Stimulated activated CD8-positive, alpha-beta memory T cell treated with anti-CD3 and anti-CD28 coated beads, Interleukin-4, amount 100 ng/mL, for 48 hours (primary cell): ENCODE data around the gene TCF7L2.

Experiments
- DNase-seq: peaks from one replicate; pipeline ENCODE4 v3.0.0-alpha.2; 2020

TCF7L2 gene

GRCh38 chr10:113073549-113074189, 123.6 kb downstream of the TCF7L2 start:
- no peak for DNase-seq

- DNase-seq = no peak
These were observed 126.9 kb downstream of the TCF7L2 start for GRCh38 chr10:113076949-113077348.

- DNase-seq = no peak
These were observed 128.3 kb downstream of the TCF7L2 start for GRCh38 chr10:113078282-113078907.

GRCh38 chr10:113080061-113080924, 130.2 kb downstream of the TCF7L2 start:
- no peak for DNase-seq

- no peak for DNase-seq
These were observed 130.8 kb downstream of the TCF7L2 start for GRCh38 chr10:113080925-113081229.

- no peak for DNase-seq
These were observed 134.0 kb downstream of the TCF7L2 start for GRCh38 chr10:113084031-113084430.

GRCh38 chr10:113085776-113086175, 135.7 kb downstream of the TCF7L2 start:
- no peak for DNase-seq

GRCh38 chr10:113086282-113086681, 136.2 kb downstream of the TCF7L2 start:
- DNase-seq = no peak

GRCh38 chr10:113087165-113088029, 137.3 kb downstream of the TCF7L2 start:
- no peak for DNase-seq

- no peak for DNase-seq
These were observed 138.1 kb downstream of the TCF7L2 start for GRCh38 chr10:113088194-113088593.

- DNase-seq = no peak
These were observed 139.5 kb downstream of the TCF7L2 start for GRCh38 chr10:113089551-113089950.

GRCh38 chr10:113091920-113092319, 141.9 kb downstream of the TCF7L2 start:
- DNase-seq = no peak

- no peak for DNase-seq
These were observed 143.4 kb downstream of the TCF7L2 start for GRCh38 chr10:113093188-113094113.

GRCh38 chr10:113094114-113094486, 144.1 kb downstream of the TCF7L2 start:
- no peak for DNase-seq

GRCh38 chr10:113095419-113096127, 145.5 kb downstream of the TCF7L2 start:
- DNase-seq = no peak

- DNase-seq = no peak
These were observed 146.3 kb downstream of the TCF7L2 start for GRCh38 chr10:113096128-113096996.

- no peak for DNase-seq
These were observed 147.0 kb downstream of the TCF7L2 start for GRCh38 chr10:113097036-113097435.

- no peak for DNase-seq
These were observed 149.6 kb downstream of the TCF7L2 start for GRCh38 chr10:113099431-113100183.

- DNase-seq = no peak
These were observed 150.2 kb downstream of the TCF7L2 start for GRCh38 chr10:113100281-113100680.
